SKM-1 (cell line): ENCODE results near the gene PALLD.
"Not testable (repeated sequence)": the region's sequence is repeated elsewhere in the genome, so short reads cannot be mapped to it uniquely, and the experiment has no call there.

Experiments
- DNase-seq: peaks from one replicate; lab custom pipeline; 2025; ENCODE audit not compliant: unreplicated experiment; lab: John Stamatoyannopoulos, UW

PALLD gene

GRCh38 chr4:168724686-168725411 lies 228.0 kb downstream of the PALLD start:
- DNase-seq: no peak

GRCh38 chr4:168725930-168726329 lies 229.1 kb downstream of the PALLD start:
- DNase-seq: no peak

GRCh38 chr4:168727181-168727580 lies 230.3 kb downstream of the PALLD start:
- not testable (repeated sequence) for DNase-seq

GRCh38 chr4:168731006-168731636 lies 234.3 kb downstream of the PALLD start:
- no peak for DNase-seq

- DNase-seq: no peak
Observed at GRCh38 chr4:168731706-168732414, 235.0 kb downstream of the PALLD start.

GRCh38 chr4:168732714-168733113 lies 235.9 kb downstream of the PALLD start:
- DNase-seq: no peak

- no peak for DNase-seq
Observed at GRCh38 chr4:168734703-168735678, 238.1 kb downstream of the PALLD start.

GRCh38 chr4:168735735-168736134 lies 238.9 kb downstream of the PALLD start:
- no peak for DNase-seq

- no peak for DNase-seq
Observed at GRCh38 chr4:168736860-168737805, 240.3 kb downstream of the PALLD start.

- DNase-seq: no peak
Observed at GRCh38 chr4:168737806-168738172, 240.9 kb downstream of the PALLD start.

GRCh38 chr4:168739886-168740285 lies 243.0 kb downstream of the PALLD start:
- DNase-seq: no peak

- no peak for DNase-seq
Observed at GRCh38 chr4:168740691-168741090, 243.8 kb downstream of the PALLD start.

GRCh38 chr4:168741281-168742173 lies 244.7 kb downstream of the PALLD start:
- peak; percentile 64 for DNase-seq

GRCh38 chr4:168743131-168743530 lies 246.3 kb downstream of the PALLD start:
- DNase-seq: no peak

- no peak for DNase-seq
Observed at GRCh38 chr4:168743601-168744000, 246.7 kb downstream of the PALLD start.

GRCh38 chr4:168744021-168744420 lies 247.2 kb downstream of the PALLD start:
- DNase-seq: no peak

GRCh38 chr4:168748807-168749206 lies 252.0 kb downstream of the PALLD start:
- DNase-seq: no peak

GRCh38 chr4:168751263-168752225 lies 254.7 kb downstream of the PALLD start:
- no peak for DNase-seq
